GM18519 (cell line): ENCODE results near the gene TMEM217.

ENCODE experiments used
- ATAC-seq: cut with Tn5 transposase; IDR thresholded peaks from one replicate; pipeline ENCODE4 v1.9.1; 2021; ENCODE audit warnings: mild to moderate bottlenecking, moderate library complexity; ENCODE audit not compliant: unreplicated experiment, low FRiP score

Gene TMEM217

GRCh38 chr6:37244430-37245310, 13.3 kb downstream of the TMEM217 start:
- no peak for ATAC-seq

- no peak for ATAC-seq
Measured at GRCh38 chr6:37243816-37244370, 14.1 kb downstream of the TMEM217 start.

- no peak for ATAC-seq
Measured at GRCh38 chr6:37243131-37243815, 14.7 kb downstream of the TMEM217 start.

DNA sequence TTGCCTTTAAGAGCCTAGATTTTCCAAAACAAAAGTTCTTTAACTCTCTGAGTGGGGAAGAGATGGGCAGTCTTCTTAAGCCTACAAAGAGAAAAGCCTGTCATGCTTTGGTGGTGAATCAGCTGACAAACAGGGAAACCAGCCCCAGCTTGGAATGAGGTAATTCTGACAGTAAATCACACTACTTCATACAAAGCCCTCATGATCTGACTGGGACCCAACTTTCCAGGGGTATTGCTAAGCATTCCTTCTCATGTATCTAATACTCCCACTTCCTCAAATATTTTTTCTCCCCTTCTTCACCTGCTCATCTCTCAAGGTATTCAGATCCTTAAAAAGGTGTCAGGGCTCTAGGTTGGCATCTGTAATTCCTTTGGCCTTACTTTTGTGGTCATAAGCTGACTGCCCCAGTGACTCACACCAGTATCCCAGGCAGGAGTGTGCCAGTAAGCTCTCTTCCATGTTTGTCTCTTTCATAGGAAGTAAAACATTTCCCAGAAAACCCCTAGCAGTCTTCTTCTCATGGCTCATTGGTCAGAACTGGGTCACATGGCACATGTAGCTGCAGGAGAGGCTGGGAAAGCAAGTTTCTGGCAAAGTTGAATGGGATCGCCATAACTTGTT, 15.4 kb downstream of the TMEM217 start:
- ATAC-seq = no peak

GRCh38 chr6:37241775-37242428, 16.0 kb downstream of the TMEM217 start:
- no peak for ATAC-seq

- no peak for ATAC-seq
Measured at GRCh38 chr6:37241131-37241530, 16.8 kb downstream of the TMEM217 start.

- ATAC-seq = no peak
Measured at GRCh38 chr6:37239950-37240713, 17.8 kb downstream of the TMEM217 start.

DNA sequence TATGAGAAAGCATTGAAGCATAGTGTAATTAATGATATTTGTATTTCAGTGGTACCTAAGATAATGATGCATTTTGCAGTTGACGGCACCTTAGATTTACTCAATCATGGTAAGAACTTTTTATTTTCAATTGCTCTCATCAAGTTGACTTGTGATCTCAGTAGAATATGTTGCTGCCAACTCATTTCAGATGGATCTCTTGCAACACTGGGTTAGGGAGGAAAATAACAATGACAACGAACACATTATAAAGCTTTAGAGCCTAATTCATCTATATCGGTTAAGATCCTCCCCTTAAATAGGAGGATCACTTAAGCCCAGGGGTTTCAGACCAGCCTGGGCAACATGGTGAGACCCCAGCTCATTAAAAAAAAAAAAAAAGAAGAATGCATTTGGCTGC, 18.4 kb downstream of the TMEM217 start:
- no peak for ATAC-seq

DNA sequence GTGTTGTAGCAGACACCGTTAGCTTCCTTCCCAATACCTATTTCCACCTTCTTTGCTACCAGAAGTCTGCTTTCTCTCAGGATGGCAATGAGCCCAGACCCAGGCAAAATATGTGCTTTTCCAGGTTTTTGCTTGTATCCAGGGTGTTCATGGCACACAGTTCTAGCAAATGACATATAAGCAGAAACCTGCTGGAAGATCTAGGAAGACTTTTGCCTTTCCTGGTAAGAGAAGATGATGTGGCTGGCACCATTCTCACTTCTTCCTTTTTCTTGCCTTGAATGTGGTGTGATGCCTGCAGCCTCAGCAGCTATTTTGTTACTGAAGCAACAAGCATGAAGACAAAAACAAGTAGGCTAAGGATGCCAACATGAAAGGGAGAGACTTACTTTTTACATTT, 19.6 kb downstream of the TMEM217 start:
- ATAC-seq = no peak

- ATAC-seq = no peak
Measured at GRCh38 chr6:37237789-37238188, 20.2 kb downstream of the TMEM217 start.

GRCh38 chr6:37236921-37237320, 21.0 kb downstream of the TMEM217 start:
- no peak for ATAC-seq

DNA sequence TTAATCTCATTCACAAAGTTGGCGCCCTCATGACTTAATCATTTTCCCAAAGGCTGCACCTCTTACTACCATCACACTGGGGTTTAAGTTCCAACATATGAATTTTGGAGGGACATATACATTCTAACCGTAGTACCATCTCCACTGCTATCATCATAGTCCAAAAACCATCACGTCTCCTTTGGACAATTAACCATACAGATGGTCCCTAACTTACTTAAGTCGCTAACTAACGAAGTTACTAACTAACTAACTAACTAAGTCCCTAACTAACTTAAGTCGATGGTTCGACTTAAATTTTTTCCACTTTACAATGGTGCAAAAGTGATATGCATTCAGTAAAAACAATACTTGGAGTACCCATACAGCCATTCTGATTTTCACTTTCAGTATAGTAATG, 24.4 kb downstream of the TMEM217 start:
- ATAC-seq = no peak

DNA sequence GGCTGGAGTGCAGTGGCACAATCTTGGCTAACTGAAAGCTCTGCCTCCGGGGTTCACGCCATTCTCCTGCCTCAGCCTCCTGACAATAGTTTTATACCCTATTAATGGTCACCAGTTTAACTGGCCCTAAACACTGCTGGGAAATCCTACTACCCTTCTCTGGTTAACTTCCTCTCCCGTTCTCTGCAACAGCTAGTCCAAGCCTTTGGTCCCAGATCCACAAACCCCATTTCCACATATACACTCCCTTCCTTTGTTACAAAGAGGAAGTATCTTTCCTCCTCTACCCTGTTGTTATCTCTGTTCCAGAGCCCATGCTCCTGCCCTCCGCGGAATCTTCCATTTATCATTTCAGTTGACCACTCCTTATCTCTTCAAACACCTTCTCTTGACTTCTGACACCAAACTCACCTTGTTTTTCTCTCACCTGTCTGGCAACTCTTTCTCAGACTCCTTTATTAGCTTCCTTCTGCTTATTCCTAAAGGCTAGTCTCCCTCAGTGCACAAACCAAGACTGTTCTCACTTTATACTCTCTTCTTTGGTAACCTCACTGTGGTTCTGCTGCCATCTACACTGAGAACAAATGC, 25.4 kb downstream of the TMEM217 start:
- ATAC-seq = no peak

- ATAC-seq = no peak
Measured at GRCh38 chr6:37230104-37230503, 27.8 kb downstream of the TMEM217 start.

DNA sequence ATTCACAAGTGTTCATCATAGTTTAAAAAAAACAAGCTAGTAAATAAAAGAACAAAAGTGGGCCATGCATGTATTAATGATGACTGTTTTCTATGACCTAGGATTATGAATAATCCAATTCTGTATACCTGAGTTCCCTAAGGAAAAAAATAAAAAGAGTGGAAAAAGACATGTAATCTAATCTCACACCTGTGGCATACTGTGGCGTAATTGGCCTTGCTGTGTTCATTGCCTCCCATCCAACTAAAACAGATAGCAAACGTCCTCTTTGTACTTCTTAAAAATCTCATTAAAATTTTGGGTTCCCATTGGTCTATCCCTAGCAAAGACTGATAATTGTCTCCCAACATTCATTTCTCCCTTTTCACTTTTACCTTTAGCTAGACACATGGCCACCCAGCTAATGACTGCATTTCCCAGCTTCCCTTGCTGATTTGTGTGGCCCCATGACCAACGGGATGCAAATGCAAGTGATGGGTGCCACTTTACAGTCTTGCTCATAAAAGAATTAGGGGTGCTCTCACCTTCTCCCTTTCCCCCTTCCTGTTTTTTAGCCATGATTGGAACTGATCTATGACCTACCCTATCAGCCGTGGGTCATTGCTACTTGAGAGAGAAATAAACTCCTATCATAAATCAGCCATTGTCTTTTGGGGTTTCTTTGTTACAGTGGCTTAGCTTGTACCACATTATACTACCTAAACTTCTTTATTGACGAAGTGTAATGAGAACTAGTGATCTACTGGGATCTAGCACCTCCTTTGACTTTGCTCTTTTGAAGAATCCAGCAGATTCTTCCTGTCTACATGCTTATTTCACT, 32.4 kb downstream of the TMEM217 start:
- ATAC-seq = no peak

DNA sequence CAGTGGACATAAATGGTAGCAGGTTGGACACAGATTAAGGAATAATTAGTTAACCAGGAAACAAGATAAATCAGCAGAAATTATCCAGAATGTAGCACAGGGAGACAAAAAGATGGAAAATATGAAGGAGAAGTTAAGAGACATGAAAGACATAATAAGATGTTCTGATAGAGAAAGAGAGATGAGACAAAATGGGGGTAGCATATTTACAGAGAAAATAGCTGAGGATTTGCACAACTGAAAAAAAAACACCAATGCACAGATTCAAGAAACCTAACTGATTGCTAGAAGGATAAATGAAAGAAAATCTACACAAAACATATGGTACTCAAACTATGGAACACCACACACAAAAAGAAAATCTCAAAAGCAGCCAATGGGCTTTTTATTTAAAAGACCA, 35.0 kb downstream of the TMEM217 start:
- ATAC-seq = no peak

- ATAC-seq = peak; percentile 67
Measured at GRCh38 chr6:37222125-37222967, 35.6 kb downstream of the TMEM217 start.

DNA sequence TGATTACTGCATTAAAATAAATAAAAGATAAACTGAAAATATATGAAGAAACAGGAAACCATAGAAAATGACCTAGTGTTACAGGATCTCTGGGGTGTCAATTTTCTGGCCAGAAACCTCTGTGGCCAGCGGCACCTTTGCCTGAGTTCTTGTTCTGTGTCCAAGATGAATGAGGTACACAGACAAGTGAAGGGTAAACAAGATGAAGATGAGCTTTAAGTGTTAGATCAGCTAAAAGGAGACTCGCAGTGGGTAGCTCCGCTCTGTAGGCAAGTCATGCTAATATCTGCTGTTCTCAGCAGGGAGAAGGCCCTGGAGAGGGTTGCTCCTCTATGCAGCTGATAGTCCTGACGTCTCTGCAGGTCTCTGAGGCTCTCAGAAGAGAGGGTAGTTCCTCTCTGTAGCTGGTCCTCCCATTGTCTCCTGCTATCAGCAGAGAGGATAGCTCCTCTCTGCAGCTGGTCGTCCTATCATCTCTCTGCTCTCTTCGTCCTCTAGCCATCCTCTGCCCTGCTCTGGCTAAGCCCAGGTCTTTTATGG, 36.3 kb downstream of the TMEM217 start:
- no peak for ATAC-seq
